GM23338 (cell line): ENCODE results near the gene CMSS1. TPM values are rescaled to one million over a fixed set of nuclear protein-coding genes. Genes with fewer than 3 reads are reported as not detected.
A peak's percentile ranks its signal among the peaks of the same experiment; 100 is the strongest.

ENCODE experiments used
- ATAC-seq: fragments of 200-7000 bp; cut with Tn5 transposase; 3 replicates; pipeline ENCODE4 v1.9.1; 2020
- DNase-seq: peaks from one replicate; pipeline ENCODE4 v3.0.0-alpha.2; 2015; ENCODE audit warnings: low spot score
- H2AFZ ChIP-seq: fragments of 200-600 bp; sonication (generic); 2 replicates; pipeline ENCODE4 v1.8.0; 2016; ENCODE audit warnings: antibody characterized with exemption, mild to moderate bottlenecking, moderate library complexity
- H3F3A ChIP-seq: fragments of 200-600 bp; sonication (generic); replicated peaks from 2 replicates; pipeline ENCODE4 v1.8.0; 2017; ENCODE audit warnings: antibody characterized with exemption, mixed run types, low read depth
- H3K27ac ChIP-seq: fragments of 200-600 bp; sonication (generic); 2 replicates; pipeline ENCODE4 v1.6.1; 2016; ENCODE audit warnings: low read depth
- H3K27me3 ChIP-seq: fragments of 200-600 bp; sonication (generic); 2 replicates; pipeline ENCODE4 v1.8.0; 2016; ENCODE audit warnings: mild to moderate bottlenecking, mixed run types, moderate library complexity; ENCODE audit not compliant: insufficient read depth
- H3K36me3 ChIP-seq: fragments of 200-600 bp; sonication (generic); 2 replicates; pipeline ENCODE4 v1.8.0; 2016; ENCODE audit warnings: mild to moderate bottlenecking; ENCODE audit not compliant: insufficient read depth
- H3K4me1 ChIP-seq: fragments of 200-600 bp; sonication (generic); 2 replicates; pipeline ENCODE4 v1.8.0; 2016; ENCODE audit warnings: mild to moderate bottlenecking, moderate library complexity; ENCODE audit not compliant: insufficient read depth
- H3K4me2 ChIP-seq: fragments of 200-600 bp; sonication (generic); 2 replicates; pipeline ENCODE4 v1.7.1; 2017; ENCODE audit warnings: mixed run types
- H3K4me3 ChIP-seq: fragments of 200-600 bp; sonication (generic); 2 replicates; pipeline ENCODE4 v1.6.1; 2016; ENCODE audit warnings: mixed run types
- H3K79me2 ChIP-seq: fragments of 200-600 bp; sonication (generic); replicated peaks from 2 replicates; pipeline ENCODE4 v1.8.0; 2017; ENCODE audit warnings: mild to moderate bottlenecking; ENCODE audit not compliant: insufficient read depth
- H3K9me2 ChIP-seq: fragments of 200-600 bp; sonication (generic); 2 replicates; pipeline ENCODE4 v1.8.0; 2017; ENCODE audit not compliant: insufficient read depth
- H4K20me1 ChIP-seq: fragments of 200-600 bp; sonication (generic); replicated peaks from 2 replicates; pipeline ENCODE4 v1.8.0; 2017; ENCODE audit warnings: mild to moderate bottlenecking; ENCODE audit not compliant: insufficient read depth
- H3K27ac Mint-ChIP-seq: 2 replicates; pipeline ENCODE4 v1.8.0; 2020; ENCODE audit warnings: inconsistent platforms, mild to moderate bottlenecking, moderate library complexity, mixed read lengths
- H3K27me3 Mint-ChIP-seq: 3 replicates; pipeline ENCODE4 v1.8.0; 2022; ENCODE audit warnings: low read depth, mild to moderate bottlenecking, moderate library complexity, mixed read lengths, inconsistent platforms; ENCODE audit not compliant: insufficient read depth, poor library complexity
- H3K36me3 Mint-ChIP-seq: 3 replicates; pipeline ENCODE4 v1.8.0; 2021; ENCODE audit warnings: low read depth, mild to moderate bottlenecking, inconsistent platforms, moderate library complexity, mixed read lengths
- H3K4me1 Mint-ChIP-seq: 3 replicates; pipeline ENCODE4 v1.8.0; 2020; ENCODE audit warnings: mild to moderate bottlenecking, inconsistent platforms, mixed read lengths
- H3K4me3 Mint-ChIP-seq: 3 replicates; pipeline ENCODE4 v1.8.0; 2021; ENCODE audit warnings: moderate library complexity, mild to moderate bottlenecking, inconsistent platforms, mixed read lengths
- H3K9me3 Mint-ChIP-seq: 3 replicates; pipeline ENCODE4 v1.8.0; 2020; ENCODE audit warnings: moderate library complexity, mild to moderate bottlenecking, inconsistent platforms, mixed read lengths
- CREB1 ChIP-seq: fragments of 250-450 bp; sonication (Bioruptor Pico); IDR thresholded peaks from 2 replicates; pipeline ENCODE4 v1.5.0; 2020; ENCODE audit warnings: low read depth, mild to moderate bottlenecking, moderate library complexity
- CTCF ChIP-seq, 2 experiments: fragments of 200-600 bp in 1 of 2; sonication (generic) in 1 of 2; conservative IDR thresholded peaks; 2 replicates each; pipeline versions ENCODE4 v1.5.1 to v1.6.1; 2016 to 2017; ENCODE audit warnings: antibody characterized with exemption in 2 of 2, low read depth in 2 of 2, mild to moderate bottlenecking in 2 of 2, moderate library complexity in 1 of 2
- ETS1 ChIP-seq: IDR thresholded peaks from 2 replicates; pipeline ENCODE4 v1.6.1; 2016; ENCODE audit warnings: antibody characterized with exemption
- EZH2 ChIP-seq: fragments of 200-600 bp; sonication (generic); IDR thresholded peaks from one replicate; pipeline ENCODE4 v1.8.0; 2017; ENCODE audit warnings: antibody characterized with exemption, mild to moderate bottlenecking, low read depth; ENCODE audit not compliant: unreplicated experiment
- EZH2phosphoT487 ChIP-seq: fragments of 200-600 bp; sonication (generic); IDR thresholded peaks from one replicate; pipeline ENCODE4 v1.8.1; 2018; ENCODE audit warnings: antibody characterized with exemption; ENCODE audit not compliant: unreplicated experiment
- JUNB ChIP-seq: IDR thresholded peaks from one replicate; pipeline ENCODE4 v1.6.1; 2016; ENCODE audit warnings: antibody characterized with exemption; ENCODE audit not compliant: unreplicated experiment
- NANOG ChIP-seq: IDR thresholded peaks from 2 replicates; pipeline ENCODE4 v1.6.1; 2016; ENCODE audit warnings: antibody characterized with exemption, borderline replicate concordance
- POLR2AphosphoS5 ChIP-seq: IDR thresholded peaks from 2 replicates; pipeline ENCODE4 v1.6.1; 2016; ENCODE audit warnings: antibody characterized with exemption, low read depth
- REST ChIP-seq: IDR thresholded peaks from one replicate; pipeline ENCODE4 v1.6.1; 2018; ENCODE audit warnings: antibody characterized with exemption; ENCODE audit not compliant: unreplicated experiment
- STAT1 ChIP-seq: IDR thresholded peaks from one replicate; pipeline ENCODE4 v1.6.1; 2016; ENCODE audit warnings: antibody characterized with exemption; ENCODE audit not compliant: unreplicated experiment
- ZNF114 ChIP-seq: fragments of 250-450 bp; sonication (Bioruptor Pico); IDR thresholded peaks from 2 replicates; pipeline ENCODE4 v1.5.0; 2020; ENCODE audit warnings: mild to moderate bottlenecking, moderate library complexity
- ZNF331 ChIP-seq: fragments of 250-450 bp; sonication (Bioruptor Pico); IDR thresholded peaks from 2 replicates; pipeline ENCODE4 v1.5.0; 2020; ENCODE audit warnings: low read depth, mild to moderate bottlenecking, moderate library complexity
- ZNF462 ChIP-seq: fragments of 250-450 bp; sonication (Bioruptor Pico); IDR thresholded peaks from 2 replicates; pipeline ENCODE4 v1.5.0; 2020; ENCODE audit warnings: mild to moderate bottlenecking, moderate library complexity
- polyA plus RNA-seq: library from polyadenylated mRNA; unstranded; fragments of >200 nt; fragmentation: Nextera tagmentation; extraction: Ambion mirVana; gene quantifications from 2 replicates; pipeline ENCODE4 v1.2.1, GENCODE V29; 2016
- total RNA-seq: library from RNA; depleted of rRNA; stranded (reverse); fragments of >200 nt; shearing (Covaris generic); gene quantifications from 2 replicates; pipeline ENCODE4 v1.2.3, GENCODE V29; 2014

Gene CMSS1
- total and polyA plus RNA-seq, 2 experiments from 2014 or later: 39.4 to 187 TPM

GRCh38 chr3:100063929-100064461 is 246.3 kb downstream of the CMSS1 start:
- no peaks in the 10 kb centered on the region for H3K79me2 ChIP-seq
- H3K27me3 Mint-ChIP-seq: peaks cover 3% of the 10 kb centered on the region
- H4K20me1 ChIP-seq: no peaks in the 10 kb centered on the region
- H2AFZ ChIP-seq: no peak overlapping the region
- no peaks in the 10 kb centered on the region for H3K9me3 Mint-ChIP-seq
- H3K27ac Mint-ChIP-seq: peak overlapping the region; percentile 18; the same call in 1 of the 2 replicates
- no peaks in the 10 kb centered on the region for H3F3A ChIP-seq
- no peak overlapping the region for H3K4me3 ChIP-seq
- TF ChIP-seq JUNB (no peak), CTCF (conservative IDR thresholded peaks at IDR 0.05; ENCODE audit: low read depth in 2 of 2) (no peak), STAT1 (no peak), NANOG (no peak), REST (no peak), EZH2phosphoT487 (no peak), ZNF114 (no peak), ZNF331 (CRISPR knock-in tag) (no peak), ZNF462 (CRISPR knock-in tag) (no peak), CREB1 (CRISPR knock-in tag) (no peak), EZH2 (no peak), POLR2AphosphoS5 (no peak), ETS1 (no peak)
- no peaks in the 10 kb centered on the region for H3K36me3 ChIP-seq
- H3K4me2 ChIP-seq: no peak overlapping the region
- DNase-seq (no peak), ATAC-seq (no peak)
- H3K27me3 ChIP-seq: no peaks in the 10 kb centered on the region
- H3K4me3 Mint-ChIP-seq: no peak overlapping the region
- peaks cover 6% of the 10 kb centered on the region for H3K4me1 ChIP-seq
- H3K36me3 Mint-ChIP-seq: no peaks in the 10 kb centered on the region
- peaks cover 2% of the 10 kb centered on the region; the same call in 2 of the 3 replicates for H3K4me1 Mint-ChIP-seq
- no peak overlapping the region for H3K27ac ChIP-seq
- H3K9me2 ChIP-seq: no peaks in the 10 kb centered on the region
